HG02973 (cell line): Measurements from ENCODE around the gene BRD8.

ENCODE experiments used
- ATAC-seq: cut with Tn5 transposase; IDR thresholded peaks from one replicate; pipeline ENCODE4 v1.9.1; 2021; ENCODE audit warnings: moderate library complexity; ENCODE audit not compliant: unreplicated experiment

Gene BRD8

DNA sequence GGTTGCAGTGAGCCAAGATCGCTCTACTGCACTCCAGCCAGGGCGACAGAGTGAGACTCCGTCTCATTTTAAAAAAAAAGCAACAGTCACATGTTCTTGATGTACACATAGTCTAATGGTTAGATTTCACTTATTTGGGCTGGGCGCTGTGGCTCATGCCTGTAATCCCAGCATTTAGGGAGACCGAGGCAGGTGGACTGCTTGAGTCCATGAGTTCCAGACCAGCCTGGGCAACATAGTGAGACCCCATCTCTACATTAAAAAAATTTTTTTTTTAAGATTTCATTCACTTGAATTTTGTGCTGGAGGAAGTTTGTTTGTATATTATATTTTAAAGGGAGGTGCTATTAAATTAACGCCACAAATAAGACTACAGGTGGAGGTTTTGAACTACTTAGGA, 72.7 kb downstream of the BRD8 start:
- ATAC-seq, result no peak

DNA sequence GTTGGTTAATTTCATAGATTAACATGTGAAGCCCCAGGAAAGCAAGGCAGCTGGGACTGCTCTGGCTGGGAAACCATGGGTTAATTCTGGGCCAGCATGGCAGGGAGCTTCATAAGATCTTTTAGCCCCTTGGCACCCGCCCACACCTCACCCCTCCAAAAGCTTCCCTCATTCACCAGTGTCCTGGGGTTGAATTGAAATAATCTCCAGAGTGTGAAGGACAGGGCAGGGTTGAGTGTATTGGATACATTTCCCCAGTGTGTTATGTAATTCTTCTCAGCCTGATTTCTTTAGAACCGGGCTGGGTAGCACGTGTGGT, 75.2 kb downstream of the BRD8 start:
- no peak for ATAC-seq

DNA sequence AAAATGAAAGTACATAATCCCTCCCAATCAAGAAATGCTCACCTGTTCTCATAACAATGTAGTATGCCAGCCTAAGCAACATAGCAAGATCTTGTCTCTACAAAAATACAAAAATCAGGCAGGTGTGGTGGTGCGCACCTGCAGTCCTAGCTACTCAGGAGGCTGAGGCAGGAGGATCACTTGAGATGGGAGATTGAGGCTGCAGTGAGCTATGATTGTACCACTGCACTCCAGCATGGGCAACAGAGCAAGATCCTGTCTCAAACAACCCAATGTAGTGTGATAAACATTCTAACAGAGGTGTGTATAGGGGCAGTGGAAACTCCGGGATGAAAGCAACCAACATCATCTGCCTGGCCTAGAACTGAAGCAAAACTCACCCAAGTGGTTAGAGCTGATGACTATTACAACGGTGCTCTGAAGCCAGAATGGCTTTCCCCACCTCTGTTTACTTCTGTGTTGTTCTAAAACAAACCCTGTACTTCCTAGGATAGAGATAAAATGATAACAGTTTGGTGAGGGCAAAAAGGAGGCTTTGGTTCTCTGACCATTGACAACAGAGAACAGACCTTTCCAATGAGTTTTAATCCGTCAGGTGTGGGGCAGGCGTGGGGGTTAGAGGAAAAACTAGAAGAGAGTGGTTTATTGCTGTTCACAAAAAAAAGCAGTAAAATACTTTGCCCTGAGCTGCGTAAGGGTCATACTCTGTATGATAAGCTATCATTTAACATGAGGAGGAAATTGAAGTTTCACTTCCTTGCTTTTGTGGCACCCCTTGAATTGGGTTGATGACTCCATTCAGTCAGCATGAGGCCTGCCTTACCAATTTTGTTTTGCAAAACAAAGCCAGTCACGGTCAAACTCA, 75.7 kb downstream of the BRD8 start:
- ATAC-seq, result no peak

DNA sequence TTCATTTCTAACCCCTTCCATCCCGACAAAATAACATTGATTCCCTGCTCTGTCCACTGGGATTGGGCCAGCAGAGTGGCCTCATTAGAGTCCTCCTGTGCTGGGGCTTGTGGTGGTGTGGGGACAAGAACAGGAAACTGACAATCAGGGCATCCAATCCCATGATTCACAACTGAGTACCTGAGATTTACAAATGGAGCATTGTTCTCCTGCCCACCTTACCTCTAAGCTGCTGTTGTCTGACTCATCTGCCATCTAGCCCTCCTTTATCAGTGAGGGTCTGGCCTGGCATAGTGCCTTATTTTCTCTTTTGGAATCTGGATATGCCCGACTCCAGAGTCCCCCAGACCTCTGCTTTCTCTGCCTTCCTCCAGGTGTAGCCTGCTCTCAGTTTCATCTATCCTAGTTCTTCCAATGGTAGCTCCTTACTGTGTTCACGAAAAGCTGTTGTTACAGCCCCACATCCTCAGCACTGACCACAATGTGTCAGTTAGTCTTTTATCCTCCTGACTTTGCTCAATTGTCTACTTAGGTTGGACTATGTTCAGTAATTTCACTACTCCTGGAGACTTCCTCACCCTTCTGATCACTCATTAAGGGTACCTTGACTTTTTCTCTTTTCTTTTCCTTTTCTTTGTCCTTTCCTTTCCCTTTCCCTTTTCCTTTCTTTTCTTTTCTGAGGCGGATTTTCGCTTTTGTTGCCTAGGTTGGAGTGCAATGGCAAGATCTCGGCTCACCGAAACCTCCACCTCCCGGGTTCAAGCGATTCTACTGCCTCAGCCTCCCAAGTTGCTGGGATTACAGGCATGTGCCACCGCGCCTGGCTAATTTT, 81.2 kb downstream of the BRD8 start:
- no peak for ATAC-seq

DNA sequence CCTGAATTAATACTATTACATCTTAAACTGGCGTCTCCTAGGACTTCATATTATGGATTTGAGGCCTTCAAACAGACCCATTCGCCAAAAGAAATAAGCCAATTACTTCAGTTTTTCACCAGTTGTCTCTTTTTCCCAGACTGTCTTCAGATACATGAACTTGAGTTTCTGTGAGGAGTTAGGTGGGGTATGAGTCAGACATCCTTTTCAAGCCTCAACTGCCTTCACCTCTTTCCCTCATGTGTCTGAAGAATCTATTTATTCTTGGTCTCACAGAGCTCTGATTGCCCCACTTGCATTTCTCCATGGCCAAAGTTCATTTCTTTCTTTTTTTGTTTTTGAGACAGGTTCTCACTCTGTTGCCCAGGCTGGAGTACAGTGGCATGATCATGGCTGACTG, 82.1 kb downstream of the BRD8 start:
- no peak for ATAC-seq

DNA sequence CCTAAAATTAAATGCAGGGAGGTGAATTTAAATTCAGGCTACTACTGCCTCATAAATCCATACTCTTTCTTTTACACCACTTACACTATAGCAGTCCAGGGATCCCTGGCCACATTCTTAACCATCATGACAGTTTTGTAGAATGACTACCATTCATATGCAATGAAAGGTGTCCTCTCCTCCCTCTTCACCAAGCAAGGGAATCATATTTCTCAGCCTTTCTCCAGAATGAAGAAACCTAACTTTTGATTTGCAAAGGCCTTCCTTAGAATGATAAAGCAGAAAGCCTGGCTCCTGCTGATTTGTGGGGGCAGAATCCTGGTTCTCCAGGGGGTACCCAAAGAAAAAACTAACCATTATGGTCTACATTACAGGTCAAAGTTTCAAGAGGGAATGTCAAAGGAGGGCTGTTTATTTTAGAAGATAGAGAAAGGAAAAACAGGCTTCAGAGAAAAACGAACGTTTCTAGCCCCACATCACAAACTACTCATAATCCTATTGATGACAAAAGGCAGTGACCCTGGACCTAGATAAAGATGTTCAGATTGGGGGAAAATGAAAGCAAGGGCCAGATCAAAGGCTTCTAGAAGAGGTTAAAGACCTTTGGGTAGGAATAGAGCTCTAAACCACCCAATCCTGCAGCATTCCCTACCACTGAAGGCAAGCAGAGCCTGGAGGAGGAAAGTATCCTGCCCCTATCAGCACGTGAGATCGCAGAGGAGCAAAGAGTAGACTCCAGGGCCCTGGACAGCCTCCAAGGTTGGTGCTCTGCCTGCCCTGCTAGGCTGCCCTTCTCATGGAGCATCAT, 83.1 kb downstream of the BRD8 start:
- no peak for ATAC-seq

DNA sequence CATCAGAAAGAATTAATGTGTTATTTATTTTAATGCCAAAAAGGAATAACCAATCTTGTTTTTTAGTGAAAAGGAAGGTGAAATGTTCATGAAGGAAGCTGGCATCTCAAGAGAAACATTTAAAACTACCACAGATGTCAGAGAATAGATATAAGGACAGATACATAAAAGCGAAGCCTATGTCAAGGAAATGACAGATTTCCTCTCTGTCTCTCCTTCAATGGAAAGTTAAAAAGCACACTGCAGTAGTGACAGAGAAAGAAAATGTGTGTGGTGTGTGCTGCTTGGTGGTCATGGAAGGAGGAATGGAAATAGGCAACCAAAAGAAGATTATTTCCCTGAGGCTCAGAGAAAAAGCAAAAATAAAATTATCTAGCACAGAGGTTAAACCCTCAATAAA, 85.4 kb downstream of the BRD8 start:
- ATAC-seq, result no peak

DNA sequence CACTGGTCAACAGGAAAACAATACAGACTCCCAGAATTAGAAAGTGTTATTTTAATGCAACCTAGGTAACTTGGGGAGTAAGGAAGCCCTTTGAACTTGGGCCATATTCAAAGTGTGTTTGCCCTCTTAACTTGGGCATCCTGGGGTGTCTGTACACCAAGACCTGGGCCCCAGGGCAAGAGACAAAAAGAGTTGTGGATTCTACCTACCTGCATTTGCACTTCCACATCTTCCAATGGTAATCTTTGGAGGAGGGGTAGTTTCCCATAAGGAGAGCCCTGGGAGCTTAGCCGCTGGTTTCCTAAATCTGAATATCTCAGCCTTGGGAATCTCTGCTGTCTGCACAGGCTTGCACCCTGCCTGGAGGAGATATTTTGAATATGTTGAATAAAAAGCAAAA, 86.1 kb downstream of the BRD8 start:
- no peak for ATAC-seq

DNA sequence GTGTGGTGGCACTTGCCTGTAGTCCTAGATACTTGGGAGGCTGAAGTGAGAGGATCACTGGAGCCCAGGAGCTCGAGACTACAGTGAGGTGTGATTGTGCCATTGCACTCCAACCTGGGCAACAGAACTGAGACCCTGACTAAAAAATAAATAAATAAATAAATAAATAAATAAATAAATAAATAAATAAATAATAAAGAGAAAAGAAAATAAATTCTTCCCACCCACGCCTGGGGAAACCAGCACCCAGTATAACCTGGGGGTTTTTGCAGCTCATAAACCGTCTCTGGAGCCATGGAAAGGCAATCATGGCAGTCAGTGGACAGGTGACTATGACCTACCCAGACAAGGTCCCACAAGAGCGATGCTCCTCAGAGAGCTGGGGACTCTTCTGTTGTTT, 86.7 kb downstream of the BRD8 start:
- ATAC-seq, result no peak
